HG02610 (cell line): ENCODE results near the gene LPAR2.

Experiments
- ATAC-seq: cut with Tn5 transposase; IDR thresholded peaks from one replicate; pipeline ENCODE4 v1.9.1; 2021; ENCODE audit warnings: mild to moderate bottlenecking, moderate library complexity; ENCODE audit not compliant: unreplicated experiment

LPAR2 gene

GRCh38 chr19:19654441-19654840, 26.4 kb upstream of the LPAR2 start:
- no peak for ATAC-seq

GRCh38 chr19:19653597-19654147, 25.7 kb upstream of the LPAR2 start:
- ATAC-seq = no peak

GRCh38 chr19:19652482-19653295, 24.7 kb upstream of the LPAR2 start:
- no peak for ATAC-seq

- no peak for ATAC-seq
Observed at GRCh38 chr19:19651076-19651475, 23.1 kb upstream of the LPAR2 start.

GRCh38 chr19:19650331-19650730, 22.3 kb upstream of the LPAR2 start:
- ATAC-seq = no peak

GRCh38 chr19:19649580-19649995, 21.6 kb upstream of the LPAR2 start:
- ATAC-seq = no peak

- no peak for ATAC-seq
Observed at GRCh38 chr19:19649155-19649554, 21.1 kb upstream of the LPAR2 start.

GRCh38 chr19:19647037-19647835, 19.2 kb upstream of the LPAR2 start:
- no peak for ATAC-seq

- ATAC-seq = no peak
Observed at GRCh38 chr19:19645233-19645870, 17.3 kb upstream of the LPAR2 start.

GRCh38 chr19:19644054-19644388, 16.0 kb upstream of the LPAR2 start:
- no peak for ATAC-seq

- peak; percentile 66 for ATAC-seq
Observed at GRCh38 chr19:19643158-19644053, 15.4 kb upstream of the LPAR2 start, which contains the start of gene GMIP. Gene GMIP (minus strand): TSS chr19:19643657. CDS start chr19:19643529, 128 bp downstream.

GRCh38 chr19:19642506-19643157, 14.6 kb upstream of the LPAR2 start:
- ATAC-seq = peak; percentile 18

GRCh38 chr19:19637523-19638251, 9.7 kb upstream of the LPAR2 start:
- no peak for ATAC-seq

- no peak for ATAC-seq
Observed at GRCh38 chr19:19637186-19637522, 9.1 kb upstream of the LPAR2 start.

- no peak for ATAC-seq
Observed at GRCh38 chr19:19636573-19637185, 8.7 kb upstream of the LPAR2 start.

GRCh38 chr19:19635313-19635702, 7.3 kb upstream of the LPAR2 start:
- no peak for ATAC-seq

- ATAC-seq = no peak
Observed at GRCh38 chr19:19634516-19635312, 6.7 kb upstream of the LPAR2 start.
